ENCODE measurements around the gene KLB.

Gene KLB

GRCh38 chr4:39407584-39407885 is 805 bp downstream of the KLB start:
- TF ChIP-seq TAF1 (IDR thresholded peaks at IDR 0.05; ENCODE audit: borderline replicate concordance, insufficient read depth, low read length), result no peak
- TF ChIP-seq POLR2AphosphoS5 (IDR thresholded peaks at IDR 0.05; ENCODE audit: low read depth, low read length), result no peak
- no peak for TF ChIP-seq REST (IDR thresholded peaks at IDR 0.05; ENCODE audit: insufficient read depth in 1 of 2, low read depth in 2 of 2, low read length in 2 of 2)

- TF ChIP-seq TAF1 (IDR thresholded peaks at IDR 0.05; ENCODE audit: borderline replicate concordance, insufficient read depth, low read length), result no peak
- TF ChIP-seq SIN3A (IDR thresholded peaks at IDR 0.05; ENCODE audit: borderline replicate concordance, insufficient read depth, low read length), result no peak
- TF ChIP-seq POLR2AphosphoS5 (IDR thresholded peaks at IDR 0.05; ENCODE audit: low read depth, low read length), result no peak
- no peak for TF ChIP-seq FOXP2 (optimal IDR thresholded peaks at IDR 0.05; ENCODE audit: borderline replicate concordance, extremely low read depth, extremely low read length, insufficient read depth)
- no peak for TF ChIP-seq REST (IDR thresholded peaks at IDR 0.05; ENCODE audit: insufficient read depth in 1 of 2, low read depth in 2 of 2, low read length in 2 of 2)
These were observed 3.7 kb downstream of the KLB start for GRCh38 chr4:39410415-39410814.

GRCh38 chr4:39415678-39416283 is 9.1 kb downstream of the KLB start:
- TF ChIP-seq FOXP2 (optimal IDR thresholded peaks at IDR 0.05; ENCODE audit: borderline replicate concordance, extremely low read depth, extremely low read length, insufficient read depth) (no peak), TAF1 (IDR thresholded peaks at IDR 0.05; ENCODE audit: borderline replicate concordance, insufficient read depth, low read length) (no peak), POLR2AphosphoS5 (IDR thresholded peaks at IDR 0.05; ENCODE audit: low read depth, low read length) (no peak), REST (IDR thresholded peaks at IDR 0.05; ENCODE audit: insufficient read depth in 1 of 2, low read depth in 2 of 2, low read length in 2 of 2) (no peak), SIN3A (IDR thresholded peaks at IDR 0.05; ENCODE audit: borderline replicate concordance, insufficient read depth, low read length) (no peak)

- no peak for TF ChIP-seq POLR2AphosphoS5 (IDR thresholded peaks at IDR 0.05; ENCODE audit: low read depth, low read length)
- TF ChIP-seq REST (IDR thresholded peaks at IDR 0.05; ENCODE audit: insufficient read depth in 1 of 2, low read depth in 2 of 2, low read length in 2 of 2), result no peak
These were observed 15.5 kb downstream of the KLB start for GRCh38 chr4:39422247-39422646.

GRCh38 chr4:39426728-39427127 is 20.0 kb downstream of the KLB start:
- TF ChIP-seq REST (IDR thresholded peaks at IDR 0.05; ENCODE audit: insufficient read depth in 1 of 2, low read depth in 2 of 2, low read length in 2 of 2) (no peak), FOXP2 (optimal IDR thresholded peaks at IDR 0.05; ENCODE audit: borderline replicate concordance, extremely low read depth, extremely low read length, insufficient read depth) (no peak), TAF1 (IDR thresholded peaks at IDR 0.05; ENCODE audit: borderline replicate concordance, insufficient read depth, low read length) (no peak), SIN3A (IDR thresholded peaks at IDR 0.05; ENCODE audit: borderline replicate concordance, insufficient read depth, low read length) (no peak), POLR2AphosphoS5 (IDR thresholded peaks at IDR 0.05; ENCODE audit: low read depth, low read length) (no peak)

Data from PFSK-1 (cell line).